Lung (tissue), 12 donors: ENCODE results near the gene SCN4A. TPM values are rescaled to one million over a fixed set of nuclear protein-coding genes. Genes with fewer than 3 reads are reported as not detected.

Experiments
- ATAC-seq: fragments of 200-7000 bp; cut with Tn5 transposase; one replicate; pipeline ENCODE4 v1.9.1; 2020; ENCODE audit warnings: moderate number of reproducible peaks; ENCODE audit not compliant: insufficient read depth, low FRiP score
- DNase-seq, 3 donors: peaks; one replicate each; pipeline ENCODE4 v3.0.0-alpha.2; 2013 to 2017
- H3K27ac ChIP-seq, 2 donors: one replicate each; pipeline ENCODE4 v1.5.1; 2013; ENCODE audit warnings: mild to moderate bottlenecking in 2 of 2, moderate library complexity in 2 of 2, control low read depth in 1 of 2, inconsistent platforms in 1 of 2, low read depth in 1 of 2, low read length in 1 of 2
- H3K27me3 ChIP-seq, 3 donors: one replicate each; pipeline ENCODE4 v1.5.1; 2013; ENCODE audit warnings: low read length in 2 of 3; ENCODE audit not compliant: control insufficient read depth in 3 of 3, insufficient read depth in 3 of 3
- H3K36me3 ChIP-seq, 4 donors: one replicate each; pipeline ENCODE4 v1.5.1; 2013; ENCODE audit warnings: low read length in 4 of 4, mild to moderate bottlenecking in 1 of 4, moderate library complexity in 1 of 4; ENCODE audit not compliant: control insufficient read depth in 4 of 4, insufficient read depth in 4 of 4
- H3K4me1 ChIP-seq, 5 donors: one replicate each; pipeline ENCODE4 v1.5.1; 2013; ENCODE audit warnings: low read length in 5 of 5, mild to moderate bottlenecking in 2 of 5, moderate library complexity in 1 of 5; ENCODE audit not compliant: control insufficient read depth in 5 of 5, insufficient read depth in 5 of 5
- H3K4me3 ChIP-seq: one replicate; pipeline ENCODE4 v1.5.1; 2013; ENCODE audit warnings: mild to moderate bottlenecking, control low read depth, moderate library complexity
- H3K9ac ChIP-seq, 2 donors: one replicate each; pipeline ENCODE4 v1.5.1; 2013; ENCODE audit warnings: low read length in 2 of 2, control low read depth in 1 of 2; ENCODE audit not compliant: insufficient read depth in 1 of 2
- H3K9me3 ChIP-seq, 4 donors: one replicate each; pipeline ENCODE4 v1.5.1; 2013; ENCODE audit warnings: low read length in 3 of 4, mild to moderate bottlenecking in 1 of 4, moderate library complexity in 1 of 4; ENCODE audit not compliant: control insufficient read depth in 4 of 4, insufficient read depth in 3 of 4
- WGBS, 2 donors: extraction: QIAGEN DNeasy Blood & Tissue Kit; methylation state at CpG; one replicate each; pipeline ENCODE4 v1.1.7; 2013; 5-methylcytosine and 5-hydroxymethylcytosine counted together
- polyA plus RNA-seq, 2 donors: library from polyadenylated mRNA; stranded (reverse); fragments of 200-250 nt; gene quantifications; one replicate each; pipeline ENCODE4 v1.2.1, GENCODE V29; 2013
- total RNA-seq, 2 donors: library from RNA; depleted of rRNA in 1 of 2; stranded (reverse); fragments of >200 nt in 1 of 2; gene quantifications; one replicate each; pipeline ENCODE4 v1.2.1, GENCODE V29; 2014 to 2021
- TF ChIP-seq, protein P1 (sequence below): IDR thresholded peaks from 2 replicates; pipeline ENCODE4 v1.5.1; 2012; ENCODE audit warnings: mild to moderate bottlenecking; ENCODE audit errors: control extremely low read depth, extremely low read depth
- donor health status: control.
- donor health status: control.
- donor health status: Bipolar disorder and iron deficiency.
- donor health status: healthy.
- donor health status: DM: yes; HTN: yes; CAD: no.

The SCN4A gene
- total and polyA plus RNA-seq, 4 donors = 0.11 to 0.49 (median 0.22) TPM

DNA sequence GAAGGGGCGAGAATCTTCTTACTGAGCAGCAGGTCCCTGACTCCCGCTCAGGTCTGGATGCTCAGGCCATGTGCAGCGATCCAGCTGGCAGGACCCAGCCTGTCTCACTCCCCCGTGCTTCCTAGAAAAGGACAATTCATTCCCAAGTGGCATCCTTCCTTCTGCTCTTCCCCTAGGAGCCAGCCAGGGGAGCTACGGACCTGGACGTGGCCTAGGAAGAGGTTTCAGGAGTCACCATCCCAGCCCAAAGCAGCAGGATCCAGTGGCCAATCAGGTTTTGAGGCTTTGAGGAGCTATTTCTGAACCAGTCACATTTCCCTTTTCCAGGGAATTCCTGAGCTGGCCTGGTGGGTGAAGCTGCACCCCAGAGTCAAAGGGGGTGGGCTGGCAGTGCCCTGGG lies 32.8 kb downstream of the SCN4A start:
- Histone ChIP-seq H3K27me3 (no peaks in the 10 kb centered on the region), H3K4me1 (no peaks in the 10 kb centered on the region), H3K27ac (no peak overlapping the region), H3K9ac (no peak overlapping the region), H3K36me3 (no peaks in the 10 kb centered on the region), H3K9me3 (no peaks in the 10 kb centered on the region), H3K4me3 (no peak overlapping the region)
- no peak for DNase-seq
- 86 to 88% methylated on average over 6 of the region's 6 CpGs for WGBS, 2 donors
- no peak for ATAC-seq
- TF ChIP-seq, protein P1, sequence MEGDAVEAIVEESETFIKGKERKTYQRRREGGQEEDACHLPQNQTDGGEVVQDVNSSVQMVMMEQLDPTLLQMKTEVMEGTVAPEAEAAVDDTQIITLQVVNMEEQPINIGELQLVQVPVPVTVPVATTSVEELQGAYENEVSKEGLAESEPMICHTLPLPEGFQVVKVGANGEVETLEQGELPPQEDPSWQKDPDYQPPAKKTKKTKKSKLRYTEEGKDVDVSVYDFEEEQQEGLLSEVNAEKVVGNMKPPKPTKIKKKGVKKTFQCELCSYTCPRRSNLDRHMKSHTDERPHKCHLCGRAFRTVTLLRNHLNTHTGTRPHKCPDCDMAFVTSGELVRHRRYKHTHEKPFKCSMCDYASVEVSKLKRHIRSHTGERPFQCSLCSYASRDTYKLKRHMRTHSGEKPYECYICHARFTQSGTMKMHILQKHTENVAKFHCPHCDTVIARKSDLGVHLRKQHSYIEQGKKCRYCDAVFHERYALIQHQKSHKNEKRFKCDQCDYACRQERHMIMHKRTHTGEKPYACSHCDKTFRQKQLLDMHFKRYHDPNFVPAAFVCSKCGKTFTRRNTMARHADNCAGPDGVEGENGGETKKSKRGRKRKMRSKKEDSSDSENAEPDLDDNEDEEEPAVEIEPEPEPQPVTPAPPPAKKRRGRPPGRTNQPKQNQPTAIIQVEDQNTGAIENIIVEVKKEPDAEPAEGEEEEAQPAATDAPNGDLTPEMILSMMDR = no peak

DNA sequence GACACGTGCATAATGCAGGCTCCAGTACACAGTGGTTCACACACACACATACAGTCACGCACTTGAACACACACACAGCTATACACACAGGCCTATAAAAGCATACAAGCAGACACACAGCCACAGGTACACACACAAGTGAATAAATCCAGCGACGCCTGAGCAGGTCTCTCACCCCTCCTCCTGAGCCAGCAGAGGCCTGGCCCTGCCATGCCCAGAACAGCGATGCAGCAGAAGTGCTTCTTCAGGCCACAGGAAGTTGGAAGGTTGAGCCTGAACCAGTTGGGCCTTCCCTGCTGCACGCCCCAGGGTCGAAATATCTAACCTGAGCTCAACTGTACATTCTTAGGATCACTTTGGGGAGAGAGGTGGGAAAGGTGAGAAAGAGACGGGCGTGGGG lies 33.3 kb downstream of the SCN4A start:
- ATAC-seq (no peak), DNase-seq (no peak)
- TF ChIP-seq, protein P1 = no peak
- no peaks in the 10 kb centered on the region for H3K36me3 ChIP-seq
- H3K27ac ChIP-seq = no peak overlapping the region
- H3K4me1 ChIP-seq = no peaks in the 10 kb centered on the region
- H3K9me3 ChIP-seq = no peaks in the 10 kb centered on the region
- WGBS, 2 donors = 88 to 89% methylated on average over 9 of the region's 9 CpGs
- H3K9ac ChIP-seq = no peak overlapping the region
- no peak overlapping the region for H3K4me3 ChIP-seq
- no peaks in the 10 kb centered on the region for H3K27me3 ChIP-seq

DNA sequence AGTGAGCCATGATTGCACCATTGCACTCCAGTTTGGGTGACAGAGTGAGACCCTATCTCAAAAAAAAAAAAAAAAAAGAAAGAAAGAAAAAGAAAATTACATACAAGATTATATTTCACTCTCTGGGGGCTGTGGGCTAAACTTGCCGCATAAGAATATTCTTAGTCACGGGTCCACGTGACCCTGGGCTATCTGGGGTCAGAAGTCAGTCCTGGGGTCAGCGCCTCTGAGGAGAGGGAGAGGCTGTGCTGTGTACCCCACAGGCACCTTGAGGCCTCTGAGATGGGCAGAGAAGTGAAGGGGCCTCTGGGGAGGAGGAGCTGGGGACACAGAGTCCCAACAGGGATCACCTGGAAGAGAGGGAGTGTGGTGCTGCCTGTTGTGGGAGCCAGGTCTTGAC lies 34.8 kb downstream of the SCN4A start:
- H3K9me3 ChIP-seq = no peaks in the 10 kb centered on the region
- DNase-seq (no peak), ATAC-seq (no peak)
- H3K36me3 ChIP-seq = no peaks in the 10 kb centered on the region
- TF ChIP-seq, protein P1 = no peak
- no peaks in the 10 kb centered on the region for H3K4me1 ChIP-seq
- 96 to 97% methylated on average over 4 of the region's 4 CpGs for WGBS, 2 donors
- H3K27ac ChIP-seq = no peak overlapping the region
- H3K4me3 ChIP-seq = no peak overlapping the region
- H3K9ac ChIP-seq = no peak overlapping the region
- no peaks in the 10 kb centered on the region for H3K27me3 ChIP-seq

DNA sequence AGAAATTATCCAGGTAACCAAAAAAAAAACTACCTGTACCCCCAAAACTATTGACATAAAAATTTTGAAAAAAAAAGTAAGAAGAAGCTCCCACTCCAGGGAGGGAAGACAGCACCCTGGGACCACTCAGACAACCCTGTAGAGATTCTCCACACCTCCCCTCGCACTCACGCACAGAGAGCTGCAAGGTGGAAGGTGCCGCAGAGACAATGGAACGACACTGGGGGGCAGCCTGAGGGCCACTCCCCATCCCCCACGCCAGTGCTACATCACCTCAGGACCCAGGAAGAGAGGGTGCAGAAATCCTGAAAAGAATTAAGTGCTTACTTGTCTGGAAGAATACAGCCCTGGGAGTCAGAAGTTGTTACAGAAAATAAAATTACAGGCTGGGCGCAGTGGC lies 35.4 kb downstream of the SCN4A start:
- ATAC-seq = no peak
- H3K36me3 ChIP-seq = no peaks in the 10 kb centered on the region
- no peaks in the 10 kb centered on the region for H3K27me3 ChIP-seq
- no peaks in the 10 kb centered on the region for H3K9me3 ChIP-seq
- H3K4me1 ChIP-seq = no peaks in the 10 kb centered on the region
- H3K27ac ChIP-seq = no peak overlapping the region
- no peak overlapping the region for H3K9ac ChIP-seq
- no peak for DNase-seq
- TF ChIP-seq, protein P1 = no peak
- no peak overlapping the region for H3K4me3 ChIP-seq
- 91 to 95% methylated on average over 6 of the region's 6 CpGs for WGBS, 2 donors
